Omental fat pad (tissue), 4 donors: Measurements from ENCODE around the gene TRIM77. TPM values are rescaled to one million over a fixed set of nuclear protein-coding genes. Genes with fewer than 3 reads are reported as not detected.
"Not testable (repeated sequence)": the region's sequence is repeated elsewhere in the genome, so short reads cannot be mapped to it uniquely, and the experiment has no call there.

Experiments used
- ATAC-seq: fragments of 150-250 bp; one replicate; pipeline ENCODE4 v1.9.1; 2016; ENCODE audit warnings: mild to moderate bottlenecking, moderate library complexity; ENCODE audit not compliant: low FRiP score
- DNase-seq: peaks from one replicate; pipeline ENCODE4 v3.0.0-alpha.2; 2019; ENCODE audit warnings: low spot score
- total RNA-seq, 4 donors: library from RNA; depleted of rRNA; stranded (reverse); fragments of >200 nt; gene quantifications; one replicate each; pipeline ENCODE4 v1.1.0, GENCODE V29; 2016
- TF ChIP-seq, protein P1 (sequence below), 3 donors: fragments of 450-650 bp; IDR thresholded peaks; one replicate each; pipeline ENCODE4 v1.5.1; 2016 to 2017; ENCODE audit warnings: antibody characterized with exemption in 3 of 3, mild to moderate bottlenecking in 3 of 3, moderate library complexity in 2 of 3

The TRIM77 gene, protein sequence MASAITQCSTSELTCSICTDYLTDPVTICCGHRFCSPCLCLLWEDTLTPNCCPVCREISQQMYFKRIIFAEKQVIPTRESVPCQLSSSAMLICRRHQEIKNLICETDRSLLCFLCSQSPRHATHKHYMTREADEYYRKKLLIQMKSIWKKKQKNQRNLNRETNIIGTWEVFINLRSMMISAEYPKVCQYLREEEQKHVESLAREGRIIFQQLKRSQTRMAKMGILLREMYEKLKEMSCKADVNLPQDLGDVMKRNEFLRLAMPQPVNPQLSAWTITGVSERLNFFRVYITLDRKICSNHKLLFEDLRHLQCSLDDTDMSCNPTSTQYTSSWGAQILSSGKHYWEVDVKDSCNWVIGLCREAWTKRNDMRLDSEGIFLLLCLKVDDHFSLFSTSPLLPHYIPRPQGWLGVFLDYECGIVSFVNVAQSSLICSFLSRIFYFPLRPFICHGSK
- total RNA-seq, result not detected

DNA sequence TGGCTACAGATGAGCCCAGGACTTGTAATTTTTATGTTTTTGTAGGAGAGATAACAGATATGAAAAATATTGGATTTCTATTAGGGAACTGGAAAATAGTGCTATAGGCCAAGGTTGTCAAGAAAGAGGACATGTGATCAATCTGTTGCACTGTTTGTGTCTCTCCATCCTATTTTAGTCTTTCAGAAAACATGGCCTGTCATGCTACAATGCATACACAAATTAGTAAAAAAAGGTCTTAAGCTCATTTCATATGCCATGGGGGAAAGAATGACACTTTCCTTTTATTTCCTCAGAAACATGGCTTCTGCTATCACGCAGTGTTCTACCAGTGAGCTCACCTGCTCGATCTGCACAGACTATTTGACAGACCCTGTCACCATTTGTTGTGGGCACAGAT lies at the start of gene TRIM77:
TSS of gene TRIM77 (plus strand) at position 301 of the 400 bp plus-strand sequence. CDS start at position 301, 0 bp downstream.
- DNase-seq, ATAC-seq: not testable (repeated sequence)

DNA sequence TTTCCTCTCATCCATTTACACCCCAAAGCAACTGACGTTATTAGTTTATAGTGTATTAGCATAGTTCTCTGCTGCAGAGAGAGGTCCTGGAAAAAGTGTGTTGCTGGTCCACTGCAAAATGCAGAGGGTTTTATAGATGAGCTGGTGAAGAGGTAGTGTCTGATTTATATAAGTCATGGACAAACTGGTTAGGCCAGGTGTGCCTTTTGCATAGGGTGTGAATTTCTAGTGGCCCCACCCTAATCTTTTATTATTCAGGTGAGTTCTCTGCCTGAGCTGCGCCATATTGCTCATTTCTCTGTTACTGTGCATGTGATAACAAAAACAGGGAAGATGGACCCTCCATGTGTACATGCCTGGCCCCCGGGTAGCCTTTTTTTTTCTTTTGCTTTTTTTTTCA lies 43.1 kb upstream of the TRIM77 start:
- TF ChIP-seq, protein P1, sequence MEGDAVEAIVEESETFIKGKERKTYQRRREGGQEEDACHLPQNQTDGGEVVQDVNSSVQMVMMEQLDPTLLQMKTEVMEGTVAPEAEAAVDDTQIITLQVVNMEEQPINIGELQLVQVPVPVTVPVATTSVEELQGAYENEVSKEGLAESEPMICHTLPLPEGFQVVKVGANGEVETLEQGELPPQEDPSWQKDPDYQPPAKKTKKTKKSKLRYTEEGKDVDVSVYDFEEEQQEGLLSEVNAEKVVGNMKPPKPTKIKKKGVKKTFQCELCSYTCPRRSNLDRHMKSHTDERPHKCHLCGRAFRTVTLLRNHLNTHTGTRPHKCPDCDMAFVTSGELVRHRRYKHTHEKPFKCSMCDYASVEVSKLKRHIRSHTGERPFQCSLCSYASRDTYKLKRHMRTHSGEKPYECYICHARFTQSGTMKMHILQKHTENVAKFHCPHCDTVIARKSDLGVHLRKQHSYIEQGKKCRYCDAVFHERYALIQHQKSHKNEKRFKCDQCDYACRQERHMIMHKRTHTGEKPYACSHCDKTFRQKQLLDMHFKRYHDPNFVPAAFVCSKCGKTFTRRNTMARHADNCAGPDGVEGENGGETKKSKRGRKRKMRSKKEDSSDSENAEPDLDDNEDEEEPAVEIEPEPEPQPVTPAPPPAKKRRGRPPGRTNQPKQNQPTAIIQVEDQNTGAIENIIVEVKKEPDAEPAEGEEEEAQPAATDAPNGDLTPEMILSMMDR (IDR thresholded peaks at IDR 0.05), result no peak
- DNase-seq, result no peak
- no peak for ATAC-seq

DNA sequence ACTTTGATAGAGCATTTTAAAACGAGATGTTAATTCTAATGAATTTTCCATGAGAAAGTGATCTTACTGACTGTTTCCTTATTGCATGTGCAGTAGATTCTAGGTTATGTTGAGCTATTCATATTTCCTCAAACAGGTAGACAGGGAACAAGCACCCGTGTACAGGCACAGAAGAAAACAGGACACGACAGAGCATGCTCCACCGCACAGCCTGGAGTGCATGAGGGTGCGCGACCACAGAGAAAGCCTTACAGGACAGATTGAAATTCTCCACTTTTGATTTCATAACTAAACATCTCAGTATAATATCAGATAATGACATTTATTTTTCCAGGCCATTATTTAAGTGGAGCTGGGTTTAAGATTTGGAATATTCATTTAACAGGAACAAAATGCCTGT lies 41.9 kb upstream of the TRIM77 start:
- not testable (repeated sequence) for DNase-seq, ATAC-seq

DNA sequence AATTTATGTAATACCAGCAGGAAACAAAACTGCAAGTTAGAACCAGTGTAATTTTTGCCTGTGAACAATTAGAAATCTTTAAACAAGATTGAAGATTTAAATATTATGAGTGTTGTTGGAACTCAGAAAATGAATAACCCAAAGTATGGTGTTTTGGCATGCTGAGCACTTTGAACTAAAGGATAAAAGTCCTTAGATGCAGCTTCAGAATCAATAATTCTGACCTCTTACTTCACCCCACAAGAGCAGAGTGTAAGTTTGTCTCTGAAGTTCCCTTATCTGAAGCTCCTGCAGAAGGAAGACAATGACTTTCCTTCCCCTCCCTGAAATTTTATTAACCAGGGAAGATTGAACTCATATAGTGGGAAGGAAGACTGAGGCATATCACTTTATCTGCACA lies 40.5 kb upstream of the TRIM77 start:
- DNase-seq, result not testable (repeated sequence)

DNA sequence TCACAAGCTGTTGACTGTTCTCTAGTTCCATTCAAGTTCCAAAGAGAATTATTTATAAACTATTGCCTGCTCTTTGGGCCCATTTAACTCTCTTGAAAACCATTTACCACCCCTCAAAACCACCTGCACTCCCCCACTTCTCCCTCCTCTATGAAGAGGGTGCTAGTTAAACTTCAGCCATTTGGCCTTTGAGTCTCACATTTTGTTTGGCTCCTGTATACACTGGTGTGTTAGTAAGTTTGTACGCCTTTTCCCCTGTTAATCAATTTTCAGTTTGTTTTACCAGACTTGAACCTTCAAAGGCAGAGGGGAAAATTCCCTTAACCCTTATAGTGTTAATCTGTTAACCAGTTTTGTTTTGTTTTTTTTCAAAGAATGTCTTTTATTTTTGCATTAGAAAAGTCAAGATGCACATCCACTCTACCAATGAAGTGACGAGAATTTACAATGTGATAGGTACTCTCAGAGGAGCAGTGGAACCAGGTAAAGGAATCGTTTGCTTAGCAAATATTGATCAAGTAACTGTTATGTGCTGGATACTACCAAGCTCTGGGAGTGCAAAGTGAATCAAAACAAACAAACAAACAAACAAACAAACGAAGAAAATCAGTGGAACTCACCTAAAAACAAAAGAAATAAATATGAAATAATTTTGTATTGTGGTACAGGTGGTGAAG lies 40.0 kb upstream of the TRIM77 start:
- not testable (repeated sequence) for DNase-seq, ATAC-seq

More for the DNA sequence above, 40.5 kb upstream of the TRIM77 start:
- ATAC-seq, result not testable (repeated sequence)

DNA sequence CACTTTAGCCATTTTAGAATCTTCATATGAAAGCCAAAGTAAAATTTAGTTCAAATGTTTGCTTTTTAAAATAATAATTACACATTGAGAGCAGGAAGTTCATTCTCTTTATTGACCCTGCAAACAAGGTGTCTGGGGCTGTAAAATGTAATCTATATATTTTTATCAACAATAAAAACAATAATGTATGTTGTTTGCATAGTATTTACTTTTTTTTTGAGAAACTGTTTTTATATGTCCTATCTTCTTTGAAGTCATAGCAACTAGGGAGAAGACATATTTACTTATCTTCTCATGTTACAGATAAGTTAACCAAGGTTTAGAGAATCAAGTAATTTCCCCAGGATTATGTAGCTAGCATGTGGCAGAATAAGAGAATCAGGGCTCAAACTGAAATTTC lies 37.6 kb upstream of the TRIM77 start:
- not testable (repeated sequence) for DNase-seq, ATAC-seq

DNA sequence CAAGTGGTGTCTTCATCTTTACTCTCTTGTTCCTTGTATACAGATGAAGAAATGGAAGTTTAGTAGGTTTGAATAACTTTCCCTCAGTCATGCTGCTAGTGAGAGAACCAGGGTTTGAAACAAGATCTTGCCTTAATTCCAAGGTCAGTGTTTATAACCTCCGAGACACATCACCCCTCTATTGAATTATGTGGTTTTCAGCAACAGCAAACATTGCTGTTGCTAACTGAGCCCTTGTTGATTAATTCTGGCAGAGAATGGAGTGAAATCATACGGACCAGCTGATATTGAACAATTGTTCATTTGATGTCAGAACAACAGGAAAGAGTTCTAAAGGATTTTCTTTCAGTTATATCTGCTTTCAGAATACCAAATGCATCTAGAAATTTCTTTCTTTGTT lies 36.7 kb upstream of the TRIM77 start:
- not testable (repeated sequence) for ATAC-seq, DNase-seq

DNA sequence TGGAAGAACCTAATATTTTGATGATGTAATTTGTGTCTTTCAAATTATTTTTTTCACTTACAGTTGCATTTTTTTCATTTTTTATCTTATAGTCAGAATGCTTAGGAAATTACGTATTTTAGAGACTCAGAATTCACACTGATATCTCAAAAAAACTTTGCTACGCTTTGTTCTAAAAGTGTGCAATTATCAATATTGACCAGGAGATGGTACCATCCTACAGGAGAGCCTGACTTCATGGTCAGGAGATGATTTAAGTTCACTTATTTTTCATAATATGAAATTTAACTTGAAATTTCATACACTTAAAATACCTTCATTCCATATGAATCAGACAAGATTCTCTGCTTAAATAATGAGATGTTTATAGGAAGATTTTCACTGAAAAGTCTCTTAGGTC lies 34.7 kb upstream of the TRIM77 start:
- DNase-seq, ATAC-seq: not testable (repeated sequence)

DNA sequence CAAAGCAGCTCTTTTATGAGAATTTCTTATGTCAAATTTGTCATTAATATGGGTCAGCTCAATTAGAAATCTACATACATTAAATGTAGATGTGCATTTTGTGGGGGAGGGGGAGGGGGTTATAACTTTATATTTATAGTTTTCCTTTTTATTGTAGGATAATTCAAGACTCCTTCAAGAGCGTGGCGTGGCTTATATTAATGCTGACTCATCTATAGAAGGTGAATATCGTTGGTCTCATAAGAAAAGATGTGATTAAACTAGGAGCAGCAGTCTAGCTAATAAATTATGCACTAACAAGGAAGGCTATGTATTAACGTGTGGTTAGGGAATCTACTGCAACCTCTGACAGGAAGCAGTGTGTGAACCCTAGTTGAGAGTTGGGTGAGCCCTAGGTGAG lies 34.2 kb upstream of the TRIM77 start:
- ATAC-seq, DNase-seq: not testable (repeated sequence)

DNA sequence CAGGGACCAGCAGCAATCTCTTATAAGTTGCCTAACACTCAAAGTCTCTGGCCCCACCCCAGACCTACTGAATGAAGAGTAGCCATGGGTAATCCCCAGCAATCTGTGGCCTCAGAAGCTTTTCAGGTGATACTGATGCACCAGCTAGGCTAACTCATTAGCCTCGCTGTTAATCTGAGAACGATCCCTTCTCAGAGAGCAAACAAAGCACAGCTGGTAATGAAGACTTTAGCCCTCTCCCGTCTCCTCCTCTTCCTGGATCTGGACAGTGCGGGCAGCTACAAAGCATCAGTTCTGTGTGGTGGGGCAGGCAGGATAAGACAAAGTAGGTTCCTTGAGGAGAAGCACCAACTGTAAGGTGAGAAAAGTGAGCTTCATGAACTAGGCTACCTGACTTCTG lies 3.0 kb upstream of the TRIM77 start:
- DNase-seq, ATAC-seq: not testable (repeated sequence)

DNA sequence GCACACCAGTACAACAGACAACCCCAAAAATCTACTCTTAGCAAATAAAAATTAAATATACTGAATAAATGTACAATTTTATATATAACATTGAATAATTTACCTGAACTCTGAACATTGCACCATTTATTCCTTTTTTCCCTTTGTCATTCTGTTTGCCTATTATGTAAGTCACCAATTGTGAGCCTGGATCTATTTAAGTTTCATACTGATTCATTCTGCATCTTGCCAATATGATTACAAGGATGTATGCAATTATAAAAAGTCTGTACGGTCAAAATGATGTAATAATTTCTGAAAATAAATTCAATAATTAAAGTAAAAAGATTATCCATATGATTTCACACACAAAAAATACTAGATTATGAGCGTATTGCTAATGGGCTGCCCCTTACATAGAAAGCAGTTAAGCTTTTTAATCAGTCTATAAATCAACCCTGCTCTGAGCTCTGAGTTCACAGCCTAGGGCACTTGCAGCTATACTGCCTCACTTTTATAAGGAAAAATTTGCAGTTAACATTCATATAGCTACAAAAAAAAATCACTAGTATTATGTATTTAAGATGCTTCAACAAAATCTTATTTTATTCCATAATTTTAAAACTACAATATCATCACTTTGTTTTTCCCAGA lies 14.9 kb downstream of the TRIM77 start:
- not testable (repeated sequence) for DNase-seq, ATAC-seq

DNA sequence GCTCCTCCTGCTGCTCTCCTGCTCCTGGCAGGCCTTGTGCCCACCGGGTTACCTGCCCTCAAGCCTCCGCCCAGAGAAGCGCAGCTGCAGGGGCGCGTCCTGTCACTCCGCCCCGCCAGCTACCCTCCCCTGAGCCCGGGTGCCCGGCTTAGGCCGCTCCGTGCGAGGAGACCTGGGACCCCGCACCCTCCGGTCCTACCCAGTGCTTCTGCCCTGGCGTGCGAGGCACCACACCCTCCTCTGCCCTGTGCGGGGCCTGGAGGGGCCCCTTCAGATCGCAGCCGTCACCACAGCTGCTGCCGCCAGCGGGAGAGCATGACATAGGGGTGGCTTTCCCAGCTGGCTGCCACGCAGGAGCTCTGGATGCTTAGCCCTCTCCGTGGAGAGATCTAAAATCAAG lies 20.1 kb downstream of the TRIM77 start:
- not testable (repeated sequence) for ATAC-seq, DNase-seq

DNA sequence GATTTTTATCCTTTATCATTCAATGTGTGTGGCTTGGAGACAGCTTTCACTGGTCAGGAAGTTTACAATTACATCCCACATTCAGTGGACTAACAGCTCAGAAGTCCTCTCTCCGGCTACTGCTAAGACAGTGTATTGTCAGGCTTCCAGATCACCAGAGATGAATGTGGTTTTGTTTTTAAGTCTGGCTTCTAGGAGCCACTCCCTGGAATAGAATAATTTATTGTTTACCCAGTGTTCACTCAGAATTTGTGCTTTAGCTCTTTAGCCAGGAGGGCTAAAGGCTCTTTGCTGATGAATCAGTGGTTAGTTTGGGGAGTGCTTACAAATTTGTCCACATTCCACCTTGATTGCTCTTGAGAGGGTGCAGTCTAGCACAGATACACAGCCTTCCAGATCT lies 26.5 kb downstream of the TRIM77 start:
- ATAC-seq (no peak), DNase-seq (no peak)
- TF ChIP-seq, protein P1 (IDR thresholded peaks at IDR 0.05), result no peak
